Body of pancreas (tissue), 4 donors: ENCODE results near the gene UXS1. TPM values are rescaled to one million over a fixed set of nuclear protein-coding genes. Genes with fewer than 3 reads are reported as not detected.

ENCODE experiments used
- ATAC-seq: fragments of 150-250 bp; one replicate; pipeline ENCODE4 v1.9.1; 2016
- DNase-seq, 4 donors: peaks; one replicate each; pipeline ENCODE4 v3.0.0-alpha.2; 2019
- H3K27ac ChIP-seq, 4 donors: fragments of 200-600 bp; sonication (generic); 1 replicate in 3 of 4; 2 replicates in 1 of 4; pipeline versions ENCODE4 v1.5.1 to v1.6.1; 2016 to 2019; ENCODE audit warnings: mild to moderate bottlenecking in 1 of 4, mixed read lengths in 1 of 4, moderate library complexity in 1 of 4
- H3K27me3 ChIP-seq, 2 donors: fragments of 200-600 bp; sonication (generic); one replicate each; pipeline ENCODE4 v1.6.0; 2016; ENCODE audit warnings: mild to moderate bottlenecking in 1 of 2
- H3K36me3 ChIP-seq, 2 donors: fragments of 200-600 bp; sonication (generic); replicated peaks in 1 of 2; 2 replicates each; pipeline ENCODE4 v1.5.1; 2016; ENCODE audit warnings: low read depth in 2 of 2; ENCODE audit not compliant: insufficient read depth in 1 of 2
- H3K4me1 ChIP-seq: fragments of 200-600 bp; sonication (generic); one replicate; pipeline ENCODE4 v1.6.0; 2016
- H3K4me3 ChIP-seq, 2 donors: fragments of 200-600 bp; sonication (generic); 1 replicate in 1 of 2; 2 replicates in 1 of 2; pipeline ENCODE4 v1.5.1; 2016 to 2019
- H3K9me3 ChIP-seq, 3 donors: fragments of 200-600 bp; sonication (generic); 1 replicate in 2 of 3; 2 replicates in 1 of 3; pipeline ENCODE4 v1.5.1; 2016
- CTCF ChIP-seq, 7 experiments: fragments of 450-650 bp in 4 of 7; fragments of 200-600 bp in 3 of 7; sonication (generic) in 3 of 7; IDR thresholded peaks; one replicate each; pipeline ENCODE4 v1.5.1; 2016 to 2019; ENCODE audit warnings: antibody characterized with exemption in 7 of 7
- POLR2A ChIP-seq, 3 donors: fragments of 450-650 bp; IDR thresholded peaks; one replicate each; pipeline ENCODE4 v1.6.1; 2016; ENCODE audit warnings: antibody characterized with exemption in 3 of 3, mild to moderate bottlenecking in 2 of 3
- WGBS, 2 donors: methylation state at CpG; one replicate each; pipeline ENCODE4 v1.1.5; 2017; 5-methylcytosine and 5-hydroxymethylcytosine counted together
- intact Hi-C: fragments of 100-400 bp; cut with DNase I; formaldehyde crosslinking; loops from one replicate; pipeline ENCODE4 v1.15.1; 2023
- total RNA-seq, 2 donors: library from RNA; depleted of rRNA; stranded (reverse); fragments of >200 nt; gene quantifications; one replicate each; pipeline ENCODE4 v1.1.0, GENCODE V29; 2016

The UXS1 gene
- total RNA-seq, 2 donors from 2014 or later: 15.8 to 33.6 TPM

- Histone ChIP-seq H3K4me1 (peaks cover 23% of the 10 kb centered on the region), H3K27ac (no peak overlapping the region), H3K27me3 (no peaks in the 10 kb centered on the region), H3K9me3 (no peaks in the 10 kb centered on the region), H3K36me3 (no peaks in the 10 kb centered on the region), H3K4me3 (no peak overlapping the region)
- intact Hi-C loops: no loop called here
- DNase-seq (no peak), ATAC-seq (no peak)
- TF ChIP-seq CTCF (IDR thresholded peaks at IDR 0.05) (no peak), POLR2A (IDR thresholded peaks at IDR 0.05) (no peak)
- WGBS, 2 donors: 94 to 98% methylated on average over 2 of the region's 2 CpGs
Measured at GRCh38 chr2:106129150-106129549, 65.0 kb downstream of the UXS1 start.

- intact Hi-C loops: no loop called here
- no peaks in the 10 kb centered on the region for H3K27me3 ChIP-seq
- DNase-seq (no peak), ATAC-seq (no peak)
- H3K9me3 ChIP-seq: no peaks in the 10 kb centered on the region
- peaks cover 31% of the 10 kb centered on the region for H3K4me1 ChIP-seq
- H3K36me3 ChIP-seq: no peaks in the 10 kb centered on the region
- TF ChIP-seq POLR2A (IDR thresholded peaks at IDR 0.05): no peak
- TF ChIP-seq CTCF (IDR thresholded peaks at IDR 0.05): no peak
- WGBS, 2 donors: 94 to 97% methylated on average over 10 of the region's 10 CpGs
- H3K4me3 ChIP-seq: no peak overlapping the region
- H3K27ac ChIP-seq: no peak overlapping the region
Measured at GRCh38 chr2:106127776-106128268, 66.3 kb downstream of the UXS1 start.

- TF ChIP-seq CTCF (IDR thresholded peaks at IDR 0.05) (no peak), POLR2A (IDR thresholded peaks at IDR 0.05) (no peak)
- WGBS, 2 donors: 75 to 80% methylated on average over 5 of the region's 5 CpGs
- no peak for DNase-seq
- H3K27me3 ChIP-seq: no peaks in the 10 kb centered on the region
- H3K36me3 ChIP-seq: no peaks in the 10 kb centered on the region
- H3K4me3 ChIP-seq: no peak overlapping the region
- H3K27ac ChIP-seq: no peak overlapping the region
- ATAC-seq: no peak
- H3K4me1 ChIP-seq: peaks cover 32% of the 10 kb centered on the region
- intact Hi-C loops: no loop called here
- no peaks in the 10 kb centered on the region for H3K9me3 ChIP-seq
Measured at GRCh38 chr2:106127282-106127771, 66.8 kb downstream of the UXS1 start.

- WGBS, 2 donors: 47 to 51% methylated on average over 5 of the region's 5 CpGs
- Histone ChIP-seq H3K4me1 (peaks cover 38% of the 10 kb centered on the region), H3K27ac (no peak overlapping the region)
Measured at GRCh38 chr2:106126705-106127281, 67.3 kb downstream of the UXS1 start.

More at GRCh38 chr2:106126705-106127281, 67.3 kb downstream of the UXS1 start:
- H3K36me3 ChIP-seq: no peaks in the 10 kb centered on the region
- no peak overlapping the region for H3K4me3 ChIP-seq
- ATAC-seq (no peak), DNase-seq (no peak)
- intact Hi-C loops: no loop called here
- no peak for TF ChIP-seq POLR2A (IDR thresholded peaks at IDR 0.05)
- no peak for TF ChIP-seq CTCF (IDR thresholded peaks at IDR 0.05)
- no peaks in the 10 kb centered on the region for H3K27me3 ChIP-seq
- no peaks in the 10 kb centered on the region for H3K9me3 ChIP-seq
